ENCODE data around the gene RNFT1.
"Not testable (repeated sequence)": the region's sequence is repeated elsewhere in the genome, so short reads cannot be mapped to it uniquely, and the experiment has no call there.

Gene RNFT1

GRCh38 chr17:59959574-59959973 is 5.0 kb downstream of the RNFT1 start:
- not testable (repeated sequence) for H3K4me1 ChIP-seq (ENCODE audit: insufficient read depth, low read length); H3K9me3 ChIP-seq (ENCODE audit: low read length)
- H3K36me3 ChIP-seq (ENCODE audit: insufficient read depth, low read length), result peaks cover 29% of the 10 kb centered on the region

GRCh38 chr17:59954856-59955255 is 9.7 kb downstream of the RNFT1 start:
- Histone ChIP-seq H3K4me3 (ENCODE audit: low read length) (no peak overlapping the region), H3K36me3 (ENCODE audit: insufficient read depth, low read length) (peaks cover 47% of the 10 kb centered on the region), H3K9me3 (ENCODE audit: low read length) (no peaks in the 10 kb centered on the region), H3K27me3 (ENCODE audit: insufficient read depth, low read length) (no peaks in the 10 kb centered on the region), H2AFZ (ENCODE audit: low read depth, low read length) (no peak overlapping the region), H3K4me1 (ENCODE audit: insufficient read depth, low read length) (no peaks in the 10 kb centered on the region)

More at GRCh38 chr17:59959574-59959973, 5.0 kb downstream of the RNFT1 start:
- H2AFZ ChIP-seq (ENCODE audit: low read depth, low read length); H3K27me3 ChIP-seq (ENCODE audit: insufficient read depth, low read length); H3K4me3 ChIP-seq (ENCODE audit: low read length): not testable (repeated sequence)

GRCh38 chr17:59950049-59950448 is 14.5 kb downstream of the RNFT1 start:
- H3K4me1 ChIP-seq (ENCODE audit: insufficient read depth, low read length), result no peaks in the 10 kb centered on the region
- no peaks in the 10 kb centered on the region for H3K27me3 ChIP-seq (ENCODE audit: insufficient read depth, low read length)
- H3K4me3 ChIP-seq (ENCODE audit: low read length), result no peak overlapping the region
- no peak overlapping the region for H2AFZ ChIP-seq (ENCODE audit: low read depth, low read length)
- H3K36me3 ChIP-seq (ENCODE audit: insufficient read depth, low read length), result peaks cover 41% of the 10 kb centered on the region
- no peaks in the 10 kb centered on the region for H3K9me3 ChIP-seq (ENCODE audit: low read length)

- H3K9me3 ChIP-seq (ENCODE audit: low read length); H3K4me1 ChIP-seq (ENCODE audit: insufficient read depth, low read length); H3K4me3 ChIP-seq (ENCODE audit: low read length); H2AFZ ChIP-seq (ENCODE audit: low read depth, low read length); H3K27me3 ChIP-seq (ENCODE audit: insufficient read depth, low read length): not testable (repeated sequence)
- peaks cover 50% of the 10 kb centered on the region for H3K36me3 ChIP-seq (ENCODE audit: insufficient read depth, low read length)
Observed at GRCh38 chr17:59947310-59947709, 17.2 kb downstream of the RNFT1 start.

GRCh38 chr17:59946433-59946832 is 18.1 kb downstream of the RNFT1 start:
- H2AFZ ChIP-seq (ENCODE audit: low read depth, low read length); H3K4me3 ChIP-seq (ENCODE audit: low read length); H3K4me1 ChIP-seq (ENCODE audit: insufficient read depth, low read length); H3K9me3 ChIP-seq (ENCODE audit: low read length); H3K27me3 ChIP-seq (ENCODE audit: insufficient read depth, low read length): not testable (repeated sequence)
- peaks cover 49% of the 10 kb centered on the region for H3K36me3 ChIP-seq (ENCODE audit: insufficient read depth, low read length)

GRCh38 chr17:59941131-59941530 is 23.4 kb downstream of the RNFT1 start:
- H2AFZ ChIP-seq (ENCODE audit: low read depth, low read length), result no peak overlapping the region
- no peaks in the 10 kb centered on the region for H3K4me1 ChIP-seq (ENCODE audit: insufficient read depth, low read length)
- no peaks in the 10 kb centered on the region for H3K9me3 ChIP-seq (ENCODE audit: low read length)
- H3K4me3 ChIP-seq (ENCODE audit: low read length), result no peak overlapping the region
- H3K27me3 ChIP-seq (ENCODE audit: insufficient read depth, low read length), result no peaks in the 10 kb centered on the region
- H3K36me3 ChIP-seq (ENCODE audit: insufficient read depth, low read length), result peaks cover 53% of the 10 kb centered on the region

- H2AFZ ChIP-seq (ENCODE audit: low read depth, low read length); H3K27me3 ChIP-seq (ENCODE audit: insufficient read depth, low read length); H3K4me1 ChIP-seq (ENCODE audit: insufficient read depth, low read length); H3K9me3 ChIP-seq (ENCODE audit: low read length); H3K4me3 ChIP-seq (ENCODE audit: low read length): not testable (repeated sequence)
- H3K36me3 ChIP-seq (ENCODE audit: insufficient read depth, low read length), result peaks cover 56% of the 10 kb centered on the region
Observed at GRCh38 chr17:59940697-59941096, 23.8 kb downstream of the RNFT1 start.

GRCh38 chr17:59933317-59933716 is 31.2 kb downstream of the RNFT1 start:
- H3K4me1 ChIP-seq (ENCODE audit: insufficient read depth, low read length); H3K27me3 ChIP-seq (ENCODE audit: insufficient read depth, low read length); H3K4me3 ChIP-seq (ENCODE audit: low read length); H3K9me3 ChIP-seq (ENCODE audit: low read length); H2AFZ ChIP-seq (ENCODE audit: low read depth, low read length): not testable (repeated sequence)
- H3K36me3 ChIP-seq (ENCODE audit: insufficient read depth, low read length), result peaks cover 62% of the 10 kb centered on the region

- H3K27me3 ChIP-seq (ENCODE audit: insufficient read depth, low read length); H3K4me1 ChIP-seq (ENCODE audit: insufficient read depth, low read length); H3K4me3 ChIP-seq (ENCODE audit: low read length); H2AFZ ChIP-seq (ENCODE audit: low read depth, low read length); H3K9me3 ChIP-seq (ENCODE audit: low read length): not testable (repeated sequence)
- H3K36me3 ChIP-seq (ENCODE audit: insufficient read depth, low read length), result peaks cover 60% of the 10 kb centered on the region
Observed at GRCh38 chr17:59930768-59931167, 33.8 kb downstream of the RNFT1 start.

GRCh38 chr17:59930121-59930520 is 34.4 kb downstream of the RNFT1 start:
- not testable (repeated sequence) for H3K4me1 ChIP-seq (ENCODE audit: insufficient read depth, low read length); H3K9me3 ChIP-seq (ENCODE audit: low read length); H2AFZ ChIP-seq (ENCODE audit: low read depth, low read length); H3K4me3 ChIP-seq (ENCODE audit: low read length); H3K27me3 ChIP-seq (ENCODE audit: insufficient read depth, low read length)
- peaks cover 55% of the 10 kb centered on the region for H3K36me3 ChIP-seq (ENCODE audit: insufficient read depth, low read length)

- H3K4me3 ChIP-seq (ENCODE audit: low read length); H3K4me1 ChIP-seq (ENCODE audit: insufficient read depth, low read length); H3K27me3 ChIP-seq (ENCODE audit: insufficient read depth, low read length); H2AFZ ChIP-seq (ENCODE audit: low read depth, low read length); H3K9me3 ChIP-seq (ENCODE audit: low read length): not testable (repeated sequence)
- peaks cover 36% of the 10 kb centered on the region for H3K36me3 ChIP-seq (ENCODE audit: insufficient read depth, low read length)
Observed at GRCh38 chr17:59920637-59921036, 43.9 kb downstream of the RNFT1 start.

GRCh38 chr17:59916446-59916845 is 48.1 kb downstream of the RNFT1 start:
- H2AFZ ChIP-seq (ENCODE audit: low read depth, low read length), result no peak overlapping the region
- H3K9me3 ChIP-seq (ENCODE audit: low read length), result no peaks in the 10 kb centered on the region
- H3K4me1 ChIP-seq (ENCODE audit: insufficient read depth, low read length), result no peaks in the 10 kb centered on the region
- no peak overlapping the region for H3K4me3 ChIP-seq (ENCODE audit: low read length)
- no peaks in the 10 kb centered on the region for H3K27me3 ChIP-seq (ENCODE audit: insufficient read depth, low read length)
- peaks cover 41% of the 10 kb centered on the region for H3K36me3 ChIP-seq (ENCODE audit: insufficient read depth, low read length)

GRCh38 chr17:59914274-59914854 is 50.2 kb downstream of the RNFT1 start:
- Histone ChIP-seq H2AFZ (ENCODE audit: low read depth, low read length) (no peak overlapping the region), H3K27me3 (ENCODE audit: insufficient read depth, low read length) (no peaks in the 10 kb centered on the region), H3K9me3 (ENCODE audit: low read length) (no peaks in the 10 kb centered on the region), H3K4me1 (ENCODE audit: insufficient read depth, low read length) (no peaks in the 10 kb centered on the region), H3K4me3 (ENCODE audit: low read length) (no peak overlapping the region), H3K36me3 (ENCODE audit: insufficient read depth, low read length) (peaks cover 33% of the 10 kb centered on the region)

GRCh38 chr17:59907467-59907866 is 57.1 kb downstream of the RNFT1 start:
- peaks cover 4% of the 10 kb centered on the region for H3K9me3 ChIP-seq (ENCODE audit: low read length)
- no peaks in the 10 kb centered on the region for H3K4me1 ChIP-seq (ENCODE audit: insufficient read depth, low read length)
- H3K4me3 ChIP-seq (ENCODE audit: low read length), result no peak overlapping the region
- peaks cover 5% of the 10 kb centered on the region for H3K36me3 ChIP-seq (ENCODE audit: insufficient read depth, low read length)
- no peak overlapping the region for H2AFZ ChIP-seq (ENCODE audit: low read depth, low read length)
- no peaks in the 10 kb centered on the region for H3K27me3 ChIP-seq (ENCODE audit: insufficient read depth, low read length)

All from neuron (in vitro differentiated cells).